HG02884 (cell line): Measurements from ENCODE around the gene TMEM259.
A peak's percentile ranks its signal among the peaks of the same experiment; 100 is the strongest.

Source experiments
- ATAC-seq: cut with Tn5 transposase; IDR thresholded peaks from one replicate; pipeline ENCODE4 v1.9.1; 2021; ENCODE audit warnings: mild to moderate bottlenecking, moderate library complexity; ENCODE audit not compliant: unreplicated experiment

TMEM259 gene

DNA sequence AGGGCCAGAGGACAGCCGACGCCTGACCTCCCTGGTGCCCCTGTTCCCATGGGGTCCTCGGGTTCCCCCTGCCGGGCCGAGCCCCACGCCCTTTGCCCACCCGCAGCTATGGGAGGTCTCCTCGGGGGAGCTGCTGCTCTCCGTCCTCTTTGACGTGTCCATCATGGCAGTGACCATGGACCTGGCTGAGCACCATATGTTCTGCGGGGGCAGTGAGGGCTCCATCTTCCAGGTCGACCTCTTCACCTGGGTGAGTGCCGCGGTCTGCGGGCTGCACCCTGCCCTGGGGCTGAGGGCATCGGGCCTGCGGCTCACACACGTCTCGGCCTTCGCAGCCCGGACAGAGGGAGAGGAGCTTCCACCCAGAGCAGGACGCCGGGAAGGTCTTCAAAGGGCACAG, 30.2 kb downstream of the TMEM259 start:
- ATAC-seq: no peak

DNA sequence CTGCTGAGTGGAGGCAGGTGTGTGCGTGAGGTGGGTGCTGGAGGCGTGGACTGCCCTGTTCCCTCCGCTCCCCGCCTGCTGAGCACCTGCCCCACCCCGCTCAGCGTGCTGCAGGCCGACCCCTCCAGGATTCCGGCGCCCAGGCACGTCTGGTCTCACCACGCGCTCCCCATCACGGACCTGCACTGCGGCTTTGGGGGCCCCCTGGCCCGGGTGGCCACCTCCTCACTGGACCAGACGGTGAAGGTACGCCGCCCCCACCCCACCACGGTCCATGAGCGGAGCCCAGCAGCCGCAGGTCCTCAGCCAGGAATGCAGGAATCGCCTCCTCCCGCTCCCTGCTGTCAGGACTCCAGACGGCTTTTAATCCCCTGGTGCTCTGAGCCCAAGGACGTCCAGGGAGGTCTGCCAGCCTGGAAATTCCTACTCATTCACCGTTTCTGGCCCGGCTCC, 30.8 kb downstream of the TMEM259 start:
- no peak for ATAC-seq

DNA sequence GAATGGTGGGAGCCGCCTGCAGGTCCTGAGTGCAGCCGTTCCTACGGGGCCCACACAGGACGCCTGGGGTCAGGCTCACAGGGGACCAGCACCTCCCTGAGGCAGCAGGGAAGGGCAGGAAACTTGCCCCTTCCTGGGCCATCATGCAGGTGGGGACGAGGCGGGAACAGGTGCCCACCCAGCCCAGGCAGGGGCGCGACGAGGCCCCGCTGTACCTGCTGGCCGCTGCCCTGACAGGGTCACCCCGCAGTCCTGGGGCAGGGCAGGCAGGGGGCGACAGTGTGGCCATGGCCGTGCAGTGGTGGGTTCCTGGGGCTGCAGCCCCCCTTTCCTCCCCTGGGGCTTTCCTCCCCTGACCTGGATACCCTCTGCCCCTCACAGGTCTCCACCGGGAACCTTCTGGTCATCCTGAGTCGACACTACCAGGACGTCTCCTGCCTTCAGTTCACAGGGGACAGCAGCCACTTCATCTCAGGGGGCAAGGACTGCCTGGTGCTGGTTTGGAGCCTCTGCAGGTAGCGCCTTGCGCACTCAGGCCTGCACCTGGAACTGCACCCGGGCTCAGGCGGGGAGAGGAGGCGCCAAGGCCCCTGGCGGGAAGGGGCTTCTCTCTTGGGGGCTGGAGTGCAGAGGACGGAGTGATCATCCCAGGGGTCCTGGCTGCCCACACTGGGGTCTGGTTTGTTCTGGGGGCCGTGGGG, 31.4 kb downstream of the TMEM259 start:
- no peak for ATAC-seq

DNA sequence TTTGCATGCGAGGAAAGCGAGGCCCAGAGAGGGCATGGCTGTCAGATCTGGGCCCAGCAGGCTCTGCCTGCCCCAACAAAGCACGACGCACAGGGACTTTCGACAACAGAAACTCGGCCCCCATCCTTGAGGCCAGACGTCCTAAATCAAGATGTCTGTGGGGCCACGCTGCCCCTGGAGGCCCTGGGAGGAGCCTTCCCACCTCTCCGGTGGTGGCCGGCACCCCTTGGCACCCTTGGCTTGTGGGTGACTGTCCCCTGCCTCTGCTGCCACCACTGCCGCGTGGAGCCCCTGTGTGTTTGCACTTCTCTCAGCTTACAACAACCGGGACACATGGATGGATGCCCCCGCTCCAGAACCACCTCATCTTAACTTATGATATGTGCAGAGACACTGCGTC, 32.4 kb downstream of the TMEM259 start:
- no peak for ATAC-seq

DNA sequence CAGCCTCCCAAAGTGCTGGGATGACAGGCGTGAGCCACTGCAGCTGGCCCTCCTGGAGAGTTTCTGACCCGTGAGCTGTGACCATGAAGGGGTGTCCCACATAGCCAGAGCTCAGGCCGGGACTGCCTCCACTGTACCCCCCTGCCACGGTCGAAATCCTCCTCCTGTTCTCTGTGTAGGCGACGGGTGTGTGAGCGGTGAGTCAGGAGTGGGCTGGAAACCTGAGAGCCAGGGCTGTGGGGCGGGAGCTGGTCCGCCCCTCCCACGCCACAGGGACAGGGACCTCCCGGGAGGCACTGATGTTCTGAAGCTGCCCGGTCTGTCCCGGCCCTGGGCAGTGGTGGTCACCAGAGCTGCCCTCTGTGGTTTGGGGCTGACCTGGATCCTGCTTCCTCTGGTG, 32.8 kb downstream of the TMEM259 start:
- no peak for ATAC-seq

DNA sequence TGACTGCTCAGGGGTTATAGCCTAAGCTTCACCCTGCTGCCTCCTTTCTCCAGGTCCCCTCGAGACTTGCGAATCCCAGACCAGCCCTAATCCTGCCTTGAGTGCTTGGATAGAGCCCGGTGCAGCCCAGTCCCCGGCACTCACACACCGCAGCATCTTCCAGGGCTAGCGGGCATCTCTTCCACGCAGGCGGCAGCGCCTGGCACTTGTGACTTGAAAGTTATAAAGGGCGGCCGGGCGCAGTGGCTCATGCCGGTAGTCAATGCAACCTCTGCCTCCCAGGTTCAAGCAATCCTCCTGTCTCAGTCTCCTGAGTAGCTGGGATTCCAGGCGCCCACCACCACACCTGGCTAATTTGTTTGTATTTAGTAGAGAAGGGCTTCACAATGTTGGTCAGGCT, 34.8 kb downstream of the TMEM259 start:
- no peak for ATAC-seq

DNA sequence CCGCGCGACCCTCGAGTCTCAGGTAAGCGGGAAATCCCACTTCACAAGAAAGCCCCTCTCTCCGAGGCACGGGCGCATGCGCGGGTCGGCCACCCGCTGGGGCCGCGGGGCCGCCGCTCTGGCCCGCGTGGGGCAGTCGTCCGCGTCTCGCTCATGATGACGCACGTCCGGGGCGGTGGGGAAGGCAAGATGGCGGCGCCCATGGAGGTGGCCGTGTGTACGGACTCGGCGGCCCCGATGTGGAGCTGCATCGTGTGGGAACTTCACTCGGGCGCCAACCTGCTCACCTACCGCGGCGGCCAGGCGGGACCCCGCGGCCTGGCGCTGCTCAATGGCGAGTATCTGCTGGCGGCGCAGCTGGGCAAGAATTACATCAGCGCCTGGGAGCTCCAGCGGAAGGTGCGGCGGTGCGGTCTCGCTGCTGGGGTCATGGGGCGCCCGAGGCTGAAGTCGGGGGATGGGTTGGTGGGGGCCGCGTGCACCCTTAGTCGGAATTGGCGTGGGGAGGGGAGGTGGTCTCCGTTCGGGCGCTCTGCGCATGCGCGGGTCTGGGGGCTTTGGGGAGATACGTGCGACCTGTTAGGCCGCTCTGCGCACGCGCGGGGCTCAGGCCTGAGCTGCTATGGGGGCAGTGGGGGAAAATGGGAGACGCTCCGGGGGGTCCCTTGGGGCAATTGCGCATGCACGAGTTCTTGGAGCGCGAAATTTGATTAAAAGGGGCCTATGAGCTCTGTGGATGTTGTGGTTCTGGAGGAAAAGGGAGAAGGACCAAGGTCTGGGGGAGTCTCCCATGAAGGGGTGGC, 36.6 kb downstream of the TMEM259 start, which contains the start of gene WDR18:
TSS of gene WDR18 (plus strand) at position 181 of the 803 bp plus-strand sequence. CDS start at position 190, 9 bp downstream.
- no peak for ATAC-seq

DNA sequence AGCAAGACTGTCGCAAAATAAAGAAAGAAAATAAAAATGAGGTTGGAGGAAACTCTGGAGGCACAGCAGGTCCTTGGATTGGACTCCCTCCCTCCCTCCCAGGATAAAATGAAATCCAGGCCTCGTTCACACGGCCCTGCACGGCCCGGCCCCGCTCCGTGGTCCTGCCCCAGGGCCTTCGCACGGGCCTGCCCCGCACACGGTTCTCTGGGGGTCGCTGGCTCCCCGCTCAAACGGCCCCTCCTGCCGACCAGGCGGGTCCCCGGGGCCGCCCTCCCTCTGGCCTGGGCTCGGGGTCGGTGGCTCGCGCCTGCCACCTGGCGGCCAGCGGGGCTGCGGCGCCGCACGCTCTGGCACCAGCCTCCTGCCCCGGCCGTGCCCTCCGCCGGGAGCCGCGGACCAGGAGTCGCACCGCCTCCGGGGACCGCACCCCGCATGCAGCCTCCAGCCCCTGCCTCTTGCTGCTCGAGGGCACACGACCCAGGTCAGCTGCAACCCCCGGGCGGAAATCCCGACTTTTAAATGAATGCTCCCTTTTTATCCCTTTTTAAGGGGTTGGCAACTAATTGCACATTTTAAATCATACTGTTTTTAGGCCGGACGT, 38.3 kb downstream of the TMEM259 start:
- peak; percentile 58 for ATAC-seq

DNA sequence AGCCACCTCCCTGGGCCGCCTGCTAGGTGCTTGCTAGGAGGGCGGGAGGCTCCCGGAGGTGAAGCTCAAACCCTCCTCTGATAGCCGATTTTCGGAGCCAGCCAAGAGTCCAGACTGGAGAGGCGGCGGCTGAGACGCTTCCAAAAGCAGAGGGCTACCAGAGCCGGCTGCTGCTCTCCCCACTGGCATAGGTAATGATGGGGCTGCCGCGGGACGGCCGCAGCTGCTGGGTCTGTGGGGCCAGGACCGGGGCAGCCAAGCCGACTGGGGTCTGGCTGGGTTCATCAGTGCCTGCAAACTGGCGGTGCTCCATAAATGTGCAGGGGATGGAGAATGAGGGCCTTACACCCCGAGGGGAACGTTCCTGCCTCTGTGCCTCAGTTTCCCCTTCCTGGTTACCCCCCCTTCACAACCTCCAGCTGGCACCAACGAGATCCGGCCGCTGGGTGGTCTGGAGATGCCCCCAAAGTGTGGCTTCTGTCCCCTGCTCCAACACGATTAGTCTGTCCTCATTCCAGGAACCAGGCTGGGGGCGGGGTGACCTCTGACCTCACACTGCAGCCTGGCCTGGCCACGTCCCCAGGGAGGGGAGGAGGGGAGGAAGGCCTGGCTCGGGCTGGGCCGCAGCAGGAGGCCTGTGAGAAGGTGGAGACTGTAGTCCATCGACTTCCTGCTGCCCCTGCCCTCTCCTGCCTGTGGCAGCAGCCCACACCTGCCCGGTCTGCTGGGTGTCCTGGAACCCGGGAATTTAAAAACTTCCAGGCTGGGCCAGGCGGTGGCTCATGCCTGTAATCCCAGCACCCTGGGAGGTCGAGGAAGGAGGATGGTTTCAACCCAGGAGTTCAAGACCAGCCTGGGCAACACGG, 40.6 kb downstream of the TMEM259 start:
- ATAC-seq: no peak

DNA sequence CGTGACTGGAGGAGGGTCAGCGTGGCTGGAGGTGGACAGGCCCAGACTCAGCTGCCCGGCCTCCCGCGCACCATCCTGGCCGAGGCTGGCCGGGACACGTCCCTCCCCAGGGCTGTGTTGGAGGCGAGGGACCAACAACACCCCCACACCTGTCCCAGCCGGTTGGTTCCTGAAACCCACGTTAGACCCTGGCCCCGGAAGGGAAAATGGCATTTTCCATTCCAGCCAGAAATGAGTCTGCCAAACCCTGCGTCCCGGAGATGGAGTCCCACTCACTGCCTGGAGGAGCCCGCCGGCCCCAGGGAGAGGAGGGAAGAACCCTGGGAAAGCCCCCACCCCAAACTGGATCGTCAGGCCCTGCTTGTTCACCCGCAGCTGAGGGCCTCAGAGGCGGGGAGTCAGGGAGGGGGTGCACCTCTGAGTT, 41.6 kb downstream of the TMEM259 start:
- ATAC-seq: no peak

DNA sequence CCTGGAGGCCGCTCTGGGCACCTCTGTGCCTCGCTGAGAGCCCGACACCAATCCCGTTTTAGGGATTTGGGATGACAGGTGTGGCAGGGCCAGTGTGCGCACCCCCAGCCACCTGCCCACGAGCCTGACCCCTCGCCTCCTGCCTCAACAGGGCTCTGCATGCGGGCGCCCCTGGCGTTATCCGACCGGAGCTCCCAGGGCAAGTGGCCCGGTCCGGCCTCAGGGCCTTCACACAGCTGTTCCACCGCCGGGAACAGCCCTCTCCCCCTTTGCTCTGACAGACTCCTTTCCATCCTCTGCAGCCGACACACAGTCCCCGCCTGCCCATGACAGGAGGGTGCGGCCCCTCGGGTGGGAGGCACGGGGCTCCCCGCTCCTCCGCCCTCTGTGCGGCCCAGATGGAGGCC, 43.9 kb downstream of the TMEM259 start:
- no peak for ATAC-seq

DNA sequence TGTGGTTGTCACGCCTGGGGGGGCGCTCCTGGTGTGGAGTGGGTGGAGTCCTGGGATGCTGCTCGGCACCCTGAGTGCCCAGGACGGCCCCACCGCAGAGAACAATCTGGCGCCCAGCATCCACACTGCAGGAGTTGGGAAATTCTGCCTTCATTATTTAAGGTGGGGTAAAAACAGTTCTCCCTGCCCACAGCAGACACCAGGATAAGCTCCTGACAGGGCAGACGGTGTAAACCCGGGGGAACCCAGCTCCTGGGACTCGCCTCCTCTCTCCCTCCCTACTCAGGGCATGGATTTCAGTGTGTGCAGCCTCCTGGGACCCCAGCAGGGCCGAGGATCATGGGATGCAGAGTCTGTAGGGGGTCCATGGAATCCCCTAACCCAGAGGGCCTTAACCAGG, 44.4 kb downstream of the TMEM259 start:
- ATAC-seq: no peak

DNA sequence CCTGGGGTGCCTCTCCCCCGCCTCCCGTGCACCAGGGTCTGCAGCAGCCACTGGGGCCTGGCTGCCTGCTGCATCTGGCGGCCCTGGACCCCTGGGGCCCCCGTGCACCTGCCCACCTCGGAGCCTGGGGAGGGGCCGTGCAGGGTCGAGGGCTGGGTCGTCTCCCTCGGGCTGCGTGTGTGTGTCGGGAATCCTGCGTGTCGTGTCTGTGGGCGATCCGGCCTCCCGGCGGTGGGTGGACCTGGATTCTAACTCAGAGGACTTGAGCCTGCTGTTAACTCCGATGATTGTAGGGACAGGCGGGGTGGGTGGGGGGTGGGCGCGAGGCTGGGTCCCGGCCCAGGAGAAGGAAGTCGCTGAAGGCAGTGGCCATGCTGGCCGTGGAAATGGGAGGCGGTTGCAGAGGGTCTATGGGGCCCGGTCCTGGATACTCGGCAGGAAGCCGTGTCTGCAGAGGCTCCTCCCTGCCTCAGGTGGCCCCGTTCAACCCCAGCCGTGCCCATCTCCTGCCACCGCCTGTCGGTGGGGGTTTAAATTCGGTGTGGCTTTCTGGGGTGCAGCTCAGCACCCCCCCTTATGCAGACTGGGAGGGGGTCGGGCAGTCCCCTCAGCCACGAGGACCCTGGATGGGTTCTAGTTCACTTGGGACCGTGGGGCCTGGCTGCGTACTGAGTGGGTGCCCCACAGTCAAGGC, 46.2 kb downstream of the TMEM259 start:
- ATAC-seq: no peak

DNA sequence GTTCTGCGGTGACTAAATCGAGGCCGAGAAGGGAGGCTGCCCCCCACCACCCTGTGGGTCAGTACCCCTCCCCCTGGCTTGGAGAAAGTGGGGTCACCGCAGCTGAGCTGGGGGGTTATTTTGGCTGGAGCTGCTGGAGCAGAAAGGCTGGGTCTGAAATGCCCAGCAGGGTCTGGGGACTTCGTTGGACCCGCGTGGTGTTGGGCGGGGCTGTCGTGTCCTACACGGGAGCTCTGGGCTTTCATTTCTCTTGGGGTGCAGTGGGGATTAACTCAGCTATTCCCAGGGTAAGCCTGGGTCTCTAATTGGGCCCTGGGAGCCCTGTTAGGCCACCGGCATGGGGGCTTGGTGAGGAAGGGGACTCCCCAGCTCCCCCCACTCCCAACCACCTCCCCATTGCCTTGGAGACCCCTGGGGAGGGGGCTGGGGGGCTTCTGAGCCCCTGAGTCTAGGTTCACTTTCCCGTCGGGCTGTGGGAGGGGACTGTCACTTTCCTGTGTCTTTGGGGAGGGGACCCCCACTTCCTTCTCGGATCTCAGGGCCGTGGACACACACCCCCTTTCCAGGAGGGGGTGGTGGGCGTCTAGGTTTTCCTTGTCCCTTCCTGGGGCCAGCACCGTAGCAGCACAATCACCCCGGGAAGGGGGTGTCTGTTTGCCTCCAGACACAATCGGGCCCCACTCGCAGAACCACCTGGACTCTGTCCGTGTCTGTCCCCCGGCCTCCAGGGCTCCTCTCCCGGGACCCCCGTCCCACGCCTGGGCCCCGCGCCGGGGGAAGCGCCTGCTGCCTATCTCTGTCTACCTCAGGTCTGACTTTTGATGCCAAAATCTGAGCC, 47.0 kb downstream of the TMEM259 start:
- no peak for ATAC-seq

DNA sequence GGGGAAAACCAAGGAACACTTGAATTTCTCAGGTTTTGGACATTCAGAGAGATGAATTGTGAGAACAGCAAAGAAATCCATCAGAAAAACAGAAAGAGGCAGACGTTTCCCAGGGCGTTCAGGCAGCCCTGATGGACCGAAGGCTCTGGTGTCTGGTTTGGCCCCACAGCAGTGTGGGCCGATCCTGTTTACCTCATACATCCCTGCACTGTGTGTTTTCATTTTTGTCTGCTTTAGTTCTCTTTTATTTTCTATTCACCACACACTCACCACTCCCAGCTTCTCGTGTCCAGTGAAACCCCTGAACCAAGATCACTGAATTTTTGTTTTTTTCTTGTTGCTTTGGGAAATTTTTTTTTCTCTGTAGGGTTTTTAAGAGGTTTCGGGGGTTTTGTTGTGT, 48.6 kb downstream of the TMEM259 start:
- no peak for ATAC-seq

DNA sequence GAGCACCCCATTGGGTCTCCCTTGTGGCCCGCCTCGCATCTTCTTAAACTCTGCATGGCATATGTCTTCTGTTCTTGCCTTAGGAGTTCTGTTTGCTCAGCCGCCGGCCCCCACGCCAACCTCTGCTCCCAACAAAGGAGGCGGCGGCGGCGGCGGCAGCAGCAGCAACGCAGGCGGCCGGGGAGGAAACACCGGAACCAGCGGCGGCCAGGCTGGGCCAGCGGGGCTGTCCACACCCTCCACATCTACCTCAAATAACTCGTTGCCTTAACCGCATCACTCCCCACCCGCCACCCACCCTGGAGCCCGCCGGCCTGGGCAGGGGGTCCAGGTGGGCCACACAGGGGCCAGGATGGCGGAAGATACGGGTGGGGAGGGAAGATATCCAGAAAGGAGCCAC, 49.1 kb downstream of the TMEM259 start:
- ATAC-seq: no peak

DNA sequence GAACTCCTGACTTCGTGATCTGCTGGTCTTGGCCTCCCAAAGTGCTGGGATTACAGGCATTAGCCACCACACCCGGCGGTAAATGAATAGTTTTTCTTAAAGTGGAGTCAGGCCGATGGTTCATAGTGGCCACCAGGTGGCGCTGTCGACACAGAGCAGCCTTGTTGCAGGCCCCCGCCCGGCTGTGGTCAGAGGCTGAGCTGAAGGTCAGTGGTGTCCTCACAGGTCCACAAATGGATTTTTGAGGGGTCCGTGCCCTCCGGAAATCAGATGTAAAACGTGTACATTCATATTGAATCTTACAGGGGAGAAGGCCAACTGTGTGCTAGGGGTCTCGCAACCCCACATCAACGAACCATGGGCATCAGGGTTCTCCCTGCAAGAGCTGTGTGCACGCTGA, 50.2 kb downstream of the TMEM259 start:
- ATAC-seq: no peak

DNA sequence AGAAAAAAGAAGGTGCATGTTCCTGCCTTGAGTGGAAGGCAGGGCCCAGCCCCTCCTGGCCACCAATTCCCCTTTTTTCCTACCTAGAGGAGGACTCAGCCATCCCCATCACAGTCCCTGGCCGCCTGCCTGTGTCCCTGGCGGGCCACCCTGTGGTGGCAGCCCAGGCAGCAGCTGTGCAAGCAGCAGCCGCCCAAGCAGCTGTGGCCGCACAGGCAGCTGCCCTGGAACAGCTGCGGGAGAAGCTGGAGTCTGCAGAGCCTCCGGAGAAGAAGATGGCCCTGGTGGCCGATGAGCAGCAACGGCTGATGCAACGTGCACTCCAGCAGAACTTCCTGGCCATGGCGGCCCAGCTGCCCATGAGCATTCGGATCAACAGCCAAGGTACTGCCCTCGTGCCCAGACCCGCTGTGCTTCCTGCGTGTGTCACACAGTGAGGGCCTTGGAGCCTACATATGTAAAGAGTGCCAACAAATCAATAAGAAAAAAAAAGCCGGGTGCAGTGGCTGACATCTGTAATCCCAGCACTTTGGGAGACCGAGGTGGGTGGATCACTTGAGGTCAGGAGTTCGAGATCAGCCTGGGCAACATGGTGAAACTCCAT, 54.3 kb downstream of the TMEM259 start:
- no peak for ATAC-seq
